GM12891 (cell line): ENCODE results near the gene EIF2A.

Source experiments
- DNase-seq: peaks from one replicate; pipeline ENCODE4 v3.0.0; 2011; ENCODE audit warnings: low spot score; ENCODE audit not compliant: insufficient read length
- FAIRE-seq: peaks from 2 replicates; lab custom pipeline; 2011; peaks lifted over from hg19 to GRCh38; lab: Jason Lieb, UNC
- PAX5 ChIP-seq: IDR thresholded peaks from 2 replicates; pipeline ENCODE4 v1.6.1; 2011; ENCODE audit warnings: low read length, moderate library complexity, mild to moderate bottlenecking; ENCODE audit not compliant: insufficient read depth, severe bottlenecking
- POLR2A ChIP-seq: IDR thresholded peaks from 2 replicates; pipeline ENCODE4 v1.6.1; 2011; ENCODE audit warnings: low read depth, low read length, control low read depth
- POLR2AphosphoS5 ChIP-seq: IDR thresholded peaks from 2 replicates; pipeline ENCODE4 v1.6.1; 2011; ENCODE audit warnings: low read depth, low read length, control low read depth
- POU2F2 ChIP-seq: IDR thresholded peaks from 2 replicates; pipeline ENCODE4 v1.6.1; 2011; ENCODE audit warnings: low read depth, mild to moderate bottlenecking, control low read depth, low read length, moderate library complexity
- SPI1 ChIP-seq: IDR thresholded peaks from 2 replicates; pipeline ENCODE4 v1.6.1; 2011; ENCODE audit warnings: low read depth, low read length, control low read depth
- TAF1 ChIP-seq: IDR thresholded peaks from 2 replicates; pipeline ENCODE4 v1.6.1; 2011; ENCODE audit warnings: low read depth, low read length, control low read depth

EIF2A gene

GRCh38 chr3:150564243-150564642 is 17.7 kb downstream of the EIF2A start:
- no peak for FAIRE-seq
- no peak for DNase-seq
- no peak for TF ChIP-seq POLR2A
- TF ChIP-seq POU2F2: no peak
- no peak for TF ChIP-seq TAF1
- TF ChIP-seq SPI1: no peak
- no peak for TF ChIP-seq PAX5
- no peak for TF ChIP-seq POLR2AphosphoS5

GRCh38 chr3:150567328-150567727 is 20.7 kb downstream of the EIF2A start:
- no peak for DNase-seq

DNA sequence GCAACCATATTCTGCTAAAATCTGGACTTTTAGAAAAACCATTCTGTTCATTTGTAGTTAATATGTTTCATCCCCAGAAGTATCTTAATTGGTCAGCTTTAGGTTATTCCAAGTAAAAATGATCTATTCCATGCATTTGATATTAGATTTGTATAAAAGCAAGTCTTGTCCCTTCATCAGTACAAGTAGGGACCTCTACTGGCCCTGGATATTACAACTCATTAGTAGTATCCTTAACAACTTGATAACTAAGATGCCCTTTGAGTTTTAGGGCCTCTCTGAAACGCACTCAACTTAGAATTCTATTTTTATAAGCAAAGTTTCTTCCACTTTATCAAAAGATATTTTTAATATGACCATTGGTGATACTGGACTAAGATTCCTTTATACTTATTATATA is 31.3 kb downstream of the EIF2A start:
- DNase-seq: no peak
- TF ChIP-seq POU2F2 (no peak), POLR2A (no peak), PAX5 (no peak), SPI1 (no peak), TAF1 (no peak), POLR2AphosphoS5 (no peak)
- no peak for FAIRE-seq

More at GRCh38 chr3:150567328-150567727, 20.7 kb downstream of the EIF2A start:
- FAIRE-seq: no peak
- no peak for TF ChIP-seq PAX5
- no peak for TF ChIP-seq POLR2A
- TF ChIP-seq TAF1: no peak
- TF ChIP-seq POLR2AphosphoS5: no peak

GRCh38 chr3:150581174-150581573 is 34.6 kb downstream of the EIF2A start:
- no peak for DNase-seq
- FAIRE-seq: no peak
- no peak for TF ChIP-seq POU2F2
- TF ChIP-seq PAX5: no peak
- no peak for TF ChIP-seq POLR2A
- TF ChIP-seq POLR2AphosphoS5: no peak
- TF ChIP-seq TAF1: no peak
- TF ChIP-seq SPI1: no peak

DNA sequence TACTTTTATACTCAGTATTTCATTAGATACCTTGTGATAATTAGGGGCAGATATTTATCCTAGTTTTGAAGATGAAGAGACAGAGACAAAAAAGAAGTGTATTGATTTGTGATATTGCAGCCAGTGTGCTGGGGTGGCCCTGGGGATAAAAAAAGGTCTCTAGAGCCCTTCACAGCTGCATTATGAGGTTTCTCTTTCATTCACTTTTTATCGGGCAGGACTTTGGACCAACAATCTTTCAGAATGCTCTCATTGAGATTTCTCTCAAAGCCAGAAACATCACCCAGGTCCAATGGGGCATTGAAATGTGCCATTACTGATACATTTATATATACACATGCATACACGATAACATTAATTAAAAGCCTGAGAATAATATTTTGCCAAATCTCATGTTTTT is 36.0 kb downstream of the EIF2A start:
- TF ChIP-seq PAX5: no peak
- TF ChIP-seq POLR2AphosphoS5: no peak
- TF ChIP-seq POU2F2: no peak
- no peak for TF ChIP-seq TAF1
- no peak for TF ChIP-seq SPI1
- TF ChIP-seq POLR2A: no peak
- no peak for DNase-seq
- no peak for FAIRE-seq

GRCh38 chr3:150583028-150583427 is 36.4 kb downstream of the EIF2A start:
- TF ChIP-seq SPI1 (no peak), POU2F2 (no peak)
- FAIRE-seq (no peak), DNase-seq (no peak)

GRCh38 chr3:150588027-150588830 is 41.6 kb downstream of the EIF2A start:
- FAIRE-seq (peak; percentile 33), DNase-seq (no peak)
- TF ChIP-seq PAX5 (no peak), TAF1 (no peak), POU2F2 (no peak), POLR2A (no peak), POLR2AphosphoS5 (no peak), SPI1 (no peak)

- FAIRE-seq: no peak
- no peak for DNase-seq
These were observed 43.2 kb downstream of the EIF2A start for GRCh38 chr3:150589759-150590158.

DNA sequence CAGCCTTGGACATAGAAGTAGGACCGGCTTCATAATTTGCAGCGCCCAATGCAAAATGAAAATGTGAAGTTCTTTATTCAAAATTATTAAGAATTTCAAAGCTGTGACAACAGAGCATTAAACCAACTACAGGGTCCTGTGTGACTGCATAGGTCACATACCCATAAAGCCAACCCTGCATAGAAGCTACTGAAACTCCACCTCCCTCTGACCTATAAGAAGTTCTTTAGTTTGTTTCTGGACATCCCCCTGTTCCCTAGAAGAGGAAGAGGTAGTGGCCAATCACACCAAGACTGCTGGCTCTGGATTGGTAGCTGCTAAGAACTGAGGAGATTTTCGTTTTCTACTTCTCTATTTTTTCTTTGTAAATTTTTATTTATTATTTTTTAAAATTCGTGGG is 47.6 kb downstream of the EIF2A start:
- DNase-seq: no peak
- no peak for FAIRE-seq
- no peak for TF ChIP-seq SPI1
- no peak for TF ChIP-seq POU2F2

More at GRCh38 chr3:150589759-150590158, 43.2 kb downstream of the EIF2A start:
- no peak for TF ChIP-seq POLR2A
- TF ChIP-seq SPI1: no peak
- TF ChIP-seq POLR2AphosphoS5: no peak
- TF ChIP-seq TAF1: no peak
- no peak for TF ChIP-seq PAX5
- no peak for TF ChIP-seq POU2F2

DNA sequence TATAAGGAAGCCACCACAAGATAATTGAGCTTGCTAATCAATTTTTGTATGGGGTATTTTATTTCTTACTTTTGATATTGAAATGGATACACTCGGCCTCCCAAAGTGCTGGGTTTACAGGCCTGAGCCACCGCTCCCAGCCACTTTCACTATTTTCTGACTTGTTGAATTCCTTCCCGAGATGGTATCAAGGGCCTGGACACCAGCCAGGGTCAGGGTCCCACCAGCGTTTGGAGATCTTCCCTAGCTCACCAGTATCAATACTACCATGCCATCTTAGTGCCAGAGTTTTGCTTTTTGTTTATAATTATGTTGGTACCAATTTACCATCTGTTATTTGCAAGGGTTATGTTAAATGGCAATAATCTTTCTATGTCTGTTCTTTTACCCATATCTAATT is 51.1 kb downstream of the EIF2A start:
- TF ChIP-seq POU2F2: no peak
- TF ChIP-seq PAX5: no peak
- TF ChIP-seq POLR2AphosphoS5: no peak
- TF ChIP-seq SPI1: no peak
- no peak for TF ChIP-seq TAF1
- no peak for TF ChIP-seq POLR2A
- FAIRE-seq (no peak), DNase-seq (no peak)
